SK-N-SH treated with all-trans-retinoic acid at 6 μM for 48 hours (cell line): ENCODE results near the gene SH3BP1.

Source experiments
- ARNTL ChIP-seq: fragments of 450-650 bp; formaldehyde crosslinking; IDR thresholded peaks from 2 replicates; pipeline ENCODE4 v1.5.0; 2020; ENCODE audit warnings: low read depth, mild to moderate bottlenecking, moderate library complexity, borderline replicate concordance
- CSDC2 ChIP-seq: fragments of 250-450 bp; sonication (Bioruptor Pico); IDR thresholded peaks from 2 replicates; pipeline ENCODE4 v1.5.0; 2020; ENCODE audit warnings: mild to moderate bottlenecking, moderate library complexity
- ESRRG ChIP-seq: fragments of 250-450 bp; sonication (Bioruptor Pico); IDR thresholded peaks from 2 replicates; pipeline ENCODE4 v1.6.1; 2021; ENCODE audit warnings: mild to moderate bottlenecking
- GLIS3 ChIP-seq: fragments of 250-450 bp; sonication (Bioruptor Pico); IDR thresholded peaks from 2 replicates; pipeline ENCODE4 v1.5.0; 2020; ENCODE audit warnings: mild to moderate bottlenecking, moderate library complexity
- OSR1 ChIP-seq: fragments of 250-450 bp; sonication (Bioruptor Pico); IDR thresholded peaks from 2 replicates; pipeline ENCODE4 v1.8.0; 2022; ENCODE audit warnings: moderate library complexity, mild to moderate bottlenecking, inconsistent platforms
- PPARA ChIP-seq: fragments of 250-450 bp; sonication (Bioruptor Pico); IDR thresholded peaks from 2 replicates; pipeline ENCODE4 v1.5.0; 2020; ENCODE audit warnings: mild to moderate bottlenecking, borderline replicate concordance
- RARB ChIP-seq: fragments of 250-450 bp; sonication (Bioruptor Pico); IDR thresholded peaks from 2 replicates; pipeline ENCODE4 v1.8.0; 2021; ENCODE audit warnings: mild to moderate bottlenecking, moderate library complexity
- ZFP30 ChIP-seq: fragments of 450-650 bp; formaldehyde crosslinking; IDR thresholded peaks from 2 replicates; pipeline ENCODE4 v1.5.0; 2022; ENCODE audit warnings: mild to moderate bottlenecking, moderate library complexity
- ZNF565 ChIP-seq: fragments of 450-650 bp; formaldehyde crosslinking; conservative IDR thresholded peaks from 2 replicates; pipeline ENCODE4 v1.5.0; 2020; ENCODE audit warnings: low read depth, mild to moderate bottlenecking, moderate library complexity
- ZNF70 ChIP-seq: fragments of 450-650 bp; formaldehyde crosslinking; IDR thresholded peaks from 2 replicates; pipeline ENCODE4 v1.5.0; 2020; ENCODE audit warnings: mild to moderate bottlenecking, moderate library complexity
- TF ChIP-seq, protein P1 (sequence below): fragments of 250-450 bp; sonication (Bioruptor Pico); IDR thresholded peaks from 2 replicates; pipeline ENCODE4 v1.8.0; 2020; ENCODE audit warnings: mild to moderate bottlenecking, moderate library complexity, borderline replicate concordance
- TF ChIP-seq, protein P2 (sequence below): fragments of 250-450 bp; sonication (Bioruptor Pico); IDR thresholded peaks from 2 replicates; pipeline ENCODE4 v1.5.1; 2020; ENCODE audit warnings: low read depth, mild to moderate bottlenecking, moderate library complexity
- TF ChIP-seq, protein P3 (sequence below): fragments of 250-450 bp; sonication (Bioruptor Pico); IDR thresholded peaks from 2 replicates; pipeline ENCODE4 v1.8.0; 2021; ENCODE audit warnings: low read depth, mild to moderate bottlenecking, moderate library complexity, borderline replicate concordance

DNA sequence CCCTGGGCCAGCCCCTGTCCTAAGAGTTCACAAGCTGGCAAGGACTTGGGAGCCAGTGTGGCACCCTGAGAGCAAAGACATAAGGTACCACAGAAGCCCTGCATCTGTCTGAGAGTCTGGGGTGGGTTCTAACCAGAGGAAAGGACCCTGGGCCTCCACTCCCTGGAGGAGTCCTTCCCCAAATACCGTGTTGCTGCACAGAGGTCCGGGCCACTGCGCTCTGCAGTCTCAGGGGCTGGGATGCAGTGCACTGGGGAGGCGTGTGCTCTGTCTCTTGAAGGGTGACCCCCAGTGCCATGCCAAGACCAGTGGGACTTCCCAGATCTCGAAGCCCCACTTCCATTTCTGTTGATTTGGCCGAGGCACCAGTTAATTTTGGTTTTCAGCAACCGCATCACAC is 4.3 kb upstream of the SH3BP1 start:
- TF ChIP-seq PPARA (CRISPR knock-in tag) (no peak), ZNF565 (CRISPR knock-in tag) (no peak), RARB (CRISPR knock-in tag) (no peak), CSDC2 (CRISPR knock-in tag) (no peak), ZFP30 (no peak), ZNF70 (CRISPR knock-in tag) (no peak), GLIS3 (CRISPR knock-in tag) (no peak), ARNTL (CRISPR knock-in tag) (no peak), ESRRG (CRISPR knock-in tag) (no peak), OSR1 (CRISPR knock-in tag) (no peak)
- TF ChIP-seq, protein P1, sequence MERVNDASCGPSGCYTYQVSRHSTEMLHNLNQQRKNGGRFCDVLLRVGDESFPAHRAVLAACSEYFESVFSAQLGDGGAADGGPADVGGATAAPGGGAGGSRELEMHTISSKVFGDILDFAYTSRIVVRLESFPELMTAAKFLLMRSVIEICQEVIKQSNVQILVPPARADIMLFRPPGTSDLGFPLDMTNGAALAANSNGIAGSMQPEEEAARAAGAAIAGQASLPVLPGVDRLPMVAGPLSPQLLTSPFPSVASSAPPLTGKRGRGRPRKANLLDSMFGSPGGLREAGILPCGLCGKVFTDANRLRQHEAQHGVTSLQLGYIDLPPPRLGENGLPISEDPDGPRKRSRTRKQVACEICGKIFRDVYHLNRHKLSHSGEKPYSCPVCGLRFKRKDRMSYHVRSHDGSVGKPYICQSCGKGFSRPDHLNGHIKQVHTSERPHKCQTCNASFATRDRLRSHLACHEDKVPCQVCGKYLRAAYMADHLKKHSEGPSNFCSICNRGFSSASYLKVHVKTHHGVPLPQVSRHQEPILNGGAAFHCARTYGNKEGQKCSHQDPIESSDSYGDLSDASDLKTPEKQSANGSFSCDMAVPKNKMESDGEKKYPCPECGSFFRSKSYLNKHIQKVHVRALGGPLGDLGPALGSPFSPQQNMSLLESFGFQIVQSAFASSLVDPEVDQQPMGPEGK (CRISPR knock-in tag): no peak
- TF ChIP-seq, protein P2, sequence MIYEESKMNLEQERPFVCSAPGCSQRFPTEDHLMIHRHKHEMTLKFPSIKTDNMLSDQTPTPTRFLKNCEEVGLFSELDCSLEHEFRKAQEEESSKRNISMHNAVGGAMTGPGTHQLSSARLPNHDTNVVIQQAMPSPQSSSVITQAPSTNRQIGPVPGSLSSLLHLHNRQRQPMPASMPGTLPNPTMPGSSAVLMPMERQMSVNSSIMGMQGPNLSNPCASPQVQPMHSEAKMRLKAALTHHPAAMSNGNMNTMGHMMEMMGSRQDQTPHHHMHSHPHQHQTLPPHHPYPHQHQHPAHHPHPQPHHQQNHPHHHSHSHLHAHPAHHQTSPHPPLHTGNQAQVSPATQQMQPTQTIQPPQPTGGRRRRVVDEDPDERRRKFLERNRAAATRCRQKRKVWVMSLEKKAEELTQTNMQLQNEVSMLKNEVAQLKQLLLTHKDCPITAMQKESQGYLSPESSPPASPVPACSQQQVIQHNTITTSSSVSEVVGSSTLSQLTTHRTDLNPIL (CRISPR knock-in tag): no peak
- TF ChIP-seq, protein P3, sequence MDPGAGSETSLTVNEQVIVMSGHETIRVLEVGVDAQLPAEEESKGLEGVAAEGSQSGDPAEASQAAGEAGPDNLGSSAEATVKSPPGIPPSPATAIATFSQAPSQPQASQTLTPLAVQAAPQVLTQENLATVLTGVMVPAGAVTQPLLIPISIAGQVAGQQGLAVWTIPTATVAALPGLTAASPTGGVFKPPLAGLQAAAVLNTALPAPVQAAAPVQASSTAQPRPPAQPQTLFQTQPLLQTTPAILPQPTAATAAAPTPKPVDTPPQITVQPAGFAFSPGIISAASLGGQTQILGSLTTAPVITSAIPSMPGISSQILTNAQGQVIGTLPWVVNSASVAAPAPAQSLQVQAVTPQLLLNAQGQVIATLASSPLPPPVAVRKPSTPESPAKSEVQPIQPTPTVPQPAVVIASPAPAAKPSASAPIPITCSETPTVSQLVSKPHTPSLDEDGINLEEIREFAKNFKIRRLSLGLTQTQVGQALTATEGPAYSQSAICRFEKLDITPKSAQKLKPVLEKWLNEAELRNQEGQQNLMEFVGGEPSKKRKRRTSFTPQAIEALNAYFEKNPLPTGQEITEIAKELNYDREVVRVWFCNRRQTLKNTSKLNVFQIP (CRISPR knock-in tag): no peak
